A549 (cell line): ENCODE results near the gene TMEM14A.
"Not testable (repeated sequence)": the region's sequence is repeated elsewhere in the genome, so short reads cannot be mapped to it uniquely, and the experiment has no call there.

ENCODE experiments used
- BHLHE40 ChIP-seq: IDR thresholded peaks from 2 replicates; pipeline ENCODE4 v1.6.1; 2012; ENCODE audit warnings: low read depth, low read length, inconsistent platforms
- CBX8 ChIP-seq: fragments of 200-600 bp; sonication (generic); IDR thresholded peaks from 2 replicates; pipeline ENCODE4 v1.6.1; 2016
- CTCF ChIP-seq: fragments of >200 bp; sonication (Bioruptor Twin); formaldehyde crosslinking; IDR thresholded peaks from 3 replicates; pipeline ENCODE4 v1.5.1; 2016
- EP300 ChIP-seq, 2 experiments: fragments of >200 bp; sonication (Bioruptor Twin); formaldehyde crosslinking; IDR thresholded peaks; 2 replicates in 1 of 2; 3 replicates in 1 of 2; pipeline ENCODE4 v1.6.1; 2016 to 2017
- MAFK ChIP-seq: fragments of 450-650 bp; IDR thresholded peaks from 2 replicates; pipeline ENCODE4 v1.6.1; 2014; ENCODE audit not compliant: partially characterized antibody
- POLR2A ChIP-seq: IDR thresholded peaks from 2 replicates; pipeline ENCODE4 v1.6.1; 2012; ENCODE audit warnings: mild to moderate bottlenecking, low read length
- RAD21 ChIP-seq, 2 experiments: fragments of >200 bp in 1 of 2; sonication (Bioruptor Twin) in 1 of 2; formaldehyde crosslinking in 1 of 2; IDR thresholded peaks in 1 of 2; conservative IDR thresholded peaks in 1 of 2; 2 replicates in 1 of 2; 3 replicates in 1 of 2; pipeline ENCODE4 v1.6.1; 2012 to 2018; ENCODE audit warnings: inconsistent platforms in 1 of 2
- RCOR1 ChIP-seq: fragments of 150-350 bp; IDR thresholded peaks from 2 replicates; pipeline ENCODE4 v1.6.1; 2014; ENCODE audit warnings: antibody characterized with exemption, low read length, low read depth
- REST ChIP-seq: fragments of 200-600 bp; sonication (generic); IDR thresholded peaks from 2 replicates; pipeline ENCODE4 v1.6.1; 2016; ENCODE audit warnings: antibody characterized with exemption, mild to moderate bottlenecking, moderate library complexity
- RFX5 ChIP-seq: fragments of 450-650 bp; IDR thresholded peaks from 2 replicates; pipeline ENCODE4 v1.7.1; 2014; ENCODE audit warnings: antibody characterized with exemption, mild to moderate bottlenecking, moderate library complexity
- SMC3 ChIP-seq: fragments of >200 bp; sonication (Bioruptor Twin); formaldehyde crosslinking; IDR thresholded peaks from 3 replicates; pipeline ENCODE4 v1.6.1; 2018; ENCODE audit warnings: inconsistent platforms
- ZC3H11A ChIP-seq: fragments of 450-650 bp; IDR thresholded peaks from 2 replicates; pipeline ENCODE4 v1.6.1; 2014; ENCODE audit warnings: antibody characterized with exemption, mild to moderate bottlenecking
- TF ChIP-seq, protein P1 (sequence below): fragments of 250-450 bp; sonication (Bioruptor Pico); IDR thresholded peaks from 2 replicates; pipeline ENCODE4 v1.5.0; 2021; ENCODE audit warnings: mild to moderate bottlenecking, moderate library complexity, borderline replicate concordance
- TF ChIP-seq, protein P2 (sequence below): IDR thresholded peaks from 2 replicates; pipeline ENCODE4 v1.6.1; 2012

GRCh38 chr6:52676631-52677030 is 5.7 kb downstream of the TMEM14A start:
- TF ChIP-seq CTCF; EP300 (IDR thresholded peaks at IDR 0.05); RFX5; REST; SMC3; BHLHE40; MAFK; ZC3H11A; RAD21 (conservative IDR thresholded peaks at IDR 0.05 in 1 of 2, IDR thresholded peaks at IDR 0.05 in 1 of 2); POLR2A; RCOR1; CBX8: not testable (repeated sequence)
- TF ChIP-seq, protein P1, sequence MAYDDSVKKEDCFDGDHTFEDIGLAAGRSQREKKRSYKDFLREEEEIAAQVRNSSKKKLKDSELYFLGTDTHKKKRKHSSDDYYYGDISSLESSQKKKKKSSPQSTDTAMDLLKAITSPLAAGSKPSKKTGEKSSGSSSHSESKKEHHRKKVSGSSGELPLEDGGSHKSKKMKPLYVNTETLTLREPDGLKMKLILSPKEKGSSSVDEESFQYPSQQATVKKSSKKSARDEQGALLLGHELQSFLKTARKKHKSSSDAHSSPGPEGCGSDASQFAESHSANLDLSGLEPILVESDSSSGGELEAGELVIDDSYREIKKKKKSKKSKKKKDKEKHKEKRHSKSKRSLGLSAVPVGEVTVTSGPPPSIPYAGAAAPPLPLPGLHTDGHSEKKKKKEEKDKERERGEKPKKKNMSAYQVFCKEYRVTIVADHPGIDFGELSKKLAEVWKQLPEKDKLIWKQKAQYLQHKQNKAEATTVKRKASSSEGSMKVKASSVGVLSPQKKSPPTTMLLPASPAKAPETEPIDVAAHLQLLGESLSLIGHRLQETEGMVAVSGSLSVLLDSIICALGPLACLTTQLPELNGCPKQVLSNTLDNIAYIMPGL = not testable (repeated sequence)
- TF ChIP-seq, protein P2, sequence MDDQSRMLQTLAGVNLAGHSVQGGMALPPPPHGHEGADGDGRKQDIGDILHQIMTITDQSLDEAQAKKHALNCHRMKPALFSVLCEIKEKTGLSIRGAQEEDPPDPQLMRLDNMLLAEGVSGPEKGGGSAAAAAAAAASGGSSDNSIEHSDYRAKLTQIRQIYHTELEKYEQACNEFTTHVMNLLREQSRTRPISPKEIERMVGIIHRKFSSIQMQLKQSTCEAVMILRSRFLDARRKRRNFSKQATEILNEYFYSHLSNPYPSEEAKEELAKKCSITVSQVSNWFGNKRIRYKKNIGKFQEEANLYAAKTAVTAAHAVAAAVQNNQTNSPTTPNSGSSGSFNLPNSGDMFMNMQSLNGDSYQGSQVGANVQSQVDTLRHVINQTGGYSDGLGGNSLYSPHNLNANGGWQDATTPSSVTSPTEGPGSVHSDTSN = not testable (repeated sequence)
